Astrocyte of the spinal cord (primary cell): ENCODE measurements around the gene SLC6A7.
"Not testable (repeated sequence)": the region's sequence is repeated elsewhere in the genome, so short reads cannot be mapped to it uniquely, and the experiment has no call there.

ENCODE experiments used
- DNase-seq: peaks from one replicate; pipeline ENCODE4 v3.0.0; 2011; ENCODE audit warnings: low read depth, low spot score
- H3K4me3 ChIP-seq: 2 replicates; pipeline ENCODE4 v1.5.1; 2011; ENCODE audit warnings: low read depth, mild to moderate bottlenecking, low read length, moderate library complexity
- CTCF ChIP-seq: IDR thresholded peaks from 2 replicates; pipeline ENCODE4 v1.5.1; 2012; ENCODE audit warnings: low read depth, mild to moderate bottlenecking, low read length, inconsistent platforms
- in situ Hi-C: cut with HindIII; loops from 2 replicates; pipeline ENCODE4 v1.10.0; 2017; ENCODE audit warnings: low sequenced_read_pairs

Gene SLC6A7

GRCh38 chr5:150247726-150248125 is 57.9 kb downstream of the SLC6A7 start:
- no peak for DNase-seq
- in situ Hi-C loops: no loop called here
- H3K4me3 ChIP-seq: no peak overlapping the region
- no peak for TF ChIP-seq CTCF

GRCh38 chr5:150248493-150248892 is 58.6 kb downstream of the SLC6A7 start:
- H3K4me3 ChIP-seq, DNase-seq, in situ Hi-C loops: not testable (repeated sequence)

GRCh38 chr5:150248946-150249345 is 59.1 kb downstream of the SLC6A7 start:
- H3K4me3 ChIP-seq: no peak overlapping the region
- TF ChIP-seq CTCF: no peak
- in situ Hi-C loops: no loop called here
- DNase-seq: no peak

GRCh38 chr5:150249744-150250143 is 59.9 kb downstream of the SLC6A7 start:
- no peak for DNase-seq
- TF ChIP-seq CTCF: no peak
- in situ Hi-C loops: no loop called here
- no peak overlapping the region for H3K4me3 ChIP-seq

- DNase-seq: no peak
- in situ Hi-C loops: no loop called here
- H3K4me3 ChIP-seq: no peak overlapping the region
- TF ChIP-seq CTCF: no peak
Observed at GRCh38 chr5:150251504-150251903, 61.6 kb downstream of the SLC6A7 start.

- no peak for DNase-seq
- no peak for TF ChIP-seq CTCF
- in situ Hi-C loops: no loop called here
- H3K4me3 ChIP-seq: no peak overlapping the region
Observed at GRCh38 chr5:150252489-150252888, 62.6 kb downstream of the SLC6A7 start.

- in situ Hi-C loops: no loop called here
Observed at GRCh38 chr5:150253416-150254208, 63.8 kb downstream of the SLC6A7 start.

More at GRCh38 chr5:150253416-150254208, 63.8 kb downstream of the SLC6A7 start:
- H3K4me3 ChIP-seq: no peak overlapping the region
- TF ChIP-seq CTCF: no peak
- no peak for DNase-seq
